Endothelial cell of umbilical vein (primary cell): ENCODE measurements around the gene ANKIB1.

Experiments
- EZH2 ChIP-seq: IDR thresholded peaks from 2 replicates; pipeline ENCODE4 v1.6.1; 2012; ENCODE audit warnings: borderline replicate concordance, low read depth, mild to moderate bottlenecking, moderate library complexity, low read length, inconsistent platforms; ENCODE audit not compliant: severe bottlenecking
- FOS ChIP-seq: IDR thresholded peaks from 2 replicates; pipeline ENCODE4 v1.6.1; 2011; ENCODE audit warnings: mild to moderate bottlenecking, low read length, moderate library complexity, borderline replicate concordance; ENCODE audit not compliant: insufficient read depth
- GATA2 ChIP-seq: IDR thresholded peaks from 2 replicates; pipeline ENCODE4 v1.7.0; 2011; ENCODE audit warnings: low read depth, mild to moderate bottlenecking, moderate library complexity, mixed read lengths, low read length; ENCODE audit not compliant: insufficient read length, insufficient read depth
- JUN ChIP-seq: IDR thresholded peaks from 2 replicates; pipeline ENCODE4 v1.6.1; 2011; ENCODE audit warnings: borderline replicate concordance, low read depth; ENCODE audit not compliant: insufficient read length, insufficient read depth
- MAX ChIP-seq: IDR thresholded peaks from 2 replicates; pipeline ENCODE4 v1.6.1; 2011; ENCODE audit not compliant: insufficient read depth, insufficient read length
- POLR2A ChIP-seq: IDR thresholded peaks from 2 replicates; pipeline ENCODE4 v1.6.1; 2012; ENCODE audit warnings: low read depth, mild to moderate bottlenecking, control low read depth, low read length
- POLR2AphosphoS5 ChIP-seq: IDR thresholded peaks from 2 replicates; pipeline ENCODE4 v1.6.1; 2012; ENCODE audit warnings: low read depth, mild to moderate bottlenecking, control low read depth, low read length, moderate library complexity; ENCODE audit not compliant: insufficient read depth
- TF ChIP-seq, protein P1 (sequence below), 2 donors: IDR thresholded peaks; 1 replicate in 1 of 2; 2 replicates in 1 of 2; pipeline ENCODE4 v1.5.1; 2011; ENCODE audit warnings: low read length in 2 of 2, mild to moderate bottlenecking in 2 of 2, moderate library complexity in 2 of 2, control low read depth in 1 of 2, inconsistent platforms in 1 of 2, low read depth in 1 of 2; ENCODE audit not compliant: insufficient read depth in 1 of 2; ENCODE audit errors: extremely low read depth in 1 of 2

- TF ChIP-seq JUN (no peak), EZH2 (no peak), MAX (no peak), POLR2A (no peak), POLR2AphosphoS5 (no peak), GATA2 (no peak), FOS (no peak)
- TF ChIP-seq, protein P1, sequence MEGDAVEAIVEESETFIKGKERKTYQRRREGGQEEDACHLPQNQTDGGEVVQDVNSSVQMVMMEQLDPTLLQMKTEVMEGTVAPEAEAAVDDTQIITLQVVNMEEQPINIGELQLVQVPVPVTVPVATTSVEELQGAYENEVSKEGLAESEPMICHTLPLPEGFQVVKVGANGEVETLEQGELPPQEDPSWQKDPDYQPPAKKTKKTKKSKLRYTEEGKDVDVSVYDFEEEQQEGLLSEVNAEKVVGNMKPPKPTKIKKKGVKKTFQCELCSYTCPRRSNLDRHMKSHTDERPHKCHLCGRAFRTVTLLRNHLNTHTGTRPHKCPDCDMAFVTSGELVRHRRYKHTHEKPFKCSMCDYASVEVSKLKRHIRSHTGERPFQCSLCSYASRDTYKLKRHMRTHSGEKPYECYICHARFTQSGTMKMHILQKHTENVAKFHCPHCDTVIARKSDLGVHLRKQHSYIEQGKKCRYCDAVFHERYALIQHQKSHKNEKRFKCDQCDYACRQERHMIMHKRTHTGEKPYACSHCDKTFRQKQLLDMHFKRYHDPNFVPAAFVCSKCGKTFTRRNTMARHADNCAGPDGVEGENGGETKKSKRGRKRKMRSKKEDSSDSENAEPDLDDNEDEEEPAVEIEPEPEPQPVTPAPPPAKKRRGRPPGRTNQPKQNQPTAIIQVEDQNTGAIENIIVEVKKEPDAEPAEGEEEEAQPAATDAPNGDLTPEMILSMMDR (IDR thresholded peaks at IDR 0.05; ENCODE audit: extremely low read depth in 1 of 2, insufficient read depth in 1 of 2, low read depth in 1 of 2, low read length in 2 of 2): no peak
Observed at GRCh38 chr7:92357260-92357659, 111.5 kb downstream of the ANKIB1 start.
